Neural progenitor cell (in vitro differentiated cells): ENCODE data around the gene SDR9C7.

Experiments
- EZH2phosphoT487 ChIP-seq: fragments of 200-600 bp; sonication (generic); IDR thresholded peaks from 2 replicates; pipeline ENCODE4 v1.6.1; 2017; ENCODE audit warnings: antibody characterized with exemption
- TF ChIP-seq, protein P1 (sequence below): fragments of 200-600 bp; sonication (generic); IDR thresholded peaks from 2 replicates; pipeline ENCODE4 v1.5.1; 2017; ENCODE audit warnings: antibody characterized with exemption, mild to moderate bottlenecking

GRCh38 chr12:56894698-56895368 lies 39.4 kb downstream of the SDR9C7 start:
- TF ChIP-seq, protein P1, sequence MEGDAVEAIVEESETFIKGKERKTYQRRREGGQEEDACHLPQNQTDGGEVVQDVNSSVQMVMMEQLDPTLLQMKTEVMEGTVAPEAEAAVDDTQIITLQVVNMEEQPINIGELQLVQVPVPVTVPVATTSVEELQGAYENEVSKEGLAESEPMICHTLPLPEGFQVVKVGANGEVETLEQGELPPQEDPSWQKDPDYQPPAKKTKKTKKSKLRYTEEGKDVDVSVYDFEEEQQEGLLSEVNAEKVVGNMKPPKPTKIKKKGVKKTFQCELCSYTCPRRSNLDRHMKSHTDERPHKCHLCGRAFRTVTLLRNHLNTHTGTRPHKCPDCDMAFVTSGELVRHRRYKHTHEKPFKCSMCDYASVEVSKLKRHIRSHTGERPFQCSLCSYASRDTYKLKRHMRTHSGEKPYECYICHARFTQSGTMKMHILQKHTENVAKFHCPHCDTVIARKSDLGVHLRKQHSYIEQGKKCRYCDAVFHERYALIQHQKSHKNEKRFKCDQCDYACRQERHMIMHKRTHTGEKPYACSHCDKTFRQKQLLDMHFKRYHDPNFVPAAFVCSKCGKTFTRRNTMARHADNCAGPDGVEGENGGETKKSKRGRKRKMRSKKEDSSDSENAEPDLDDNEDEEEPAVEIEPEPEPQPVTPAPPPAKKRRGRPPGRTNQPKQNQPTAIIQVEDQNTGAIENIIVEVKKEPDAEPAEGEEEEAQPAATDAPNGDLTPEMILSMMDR: no peak
- no peak for TF ChIP-seq EZH2phosphoT487
